OCI-M2 (cell line): ENCODE results near the gene KCTD19.

Experiments
- DNase-seq: peaks from one replicate; lab custom pipeline; 2025; ENCODE audit not compliant: unreplicated experiment; lab: John Stamatoyannopoulos, UW

Gene KCTD19

DNA sequence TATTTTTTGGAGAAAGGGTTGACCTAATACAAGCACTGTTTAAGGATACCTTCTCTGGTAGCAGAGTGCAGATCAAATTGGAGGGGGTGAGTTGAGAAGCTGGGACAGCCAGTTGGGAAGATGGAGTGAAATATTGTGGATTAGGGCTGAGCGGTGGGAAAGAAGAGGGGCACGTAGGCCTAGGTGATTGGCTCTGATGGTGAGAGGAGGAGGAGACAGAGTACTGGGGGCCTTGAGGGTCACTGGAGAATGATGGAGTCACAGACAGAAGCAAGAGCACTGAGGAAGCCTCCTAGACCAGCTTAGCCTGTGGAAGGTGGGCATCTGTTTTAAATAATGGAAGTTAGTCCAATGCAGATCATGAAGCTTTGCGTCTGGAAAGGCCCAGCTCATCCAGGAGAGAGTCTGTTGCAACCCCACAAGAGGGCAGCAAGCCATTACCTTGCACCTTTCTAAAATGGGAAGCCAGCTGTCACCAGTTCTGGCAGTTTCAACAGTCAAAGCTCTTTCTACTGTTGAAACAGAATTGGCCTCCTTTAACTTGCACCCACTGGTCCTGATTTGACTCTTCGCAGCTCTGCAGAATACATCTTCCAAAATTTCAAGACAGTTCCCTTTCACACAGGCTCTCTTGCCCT, 66.0 kb downstream of the KCTD19 start:
- no peak for DNase-seq

GRCh38 chr16:67259705-67260104, 66.8 kb downstream of the KCTD19 start:
- DNase-seq = no peak

GRCh38 chr16:67258161-67258835, 68.2 kb downstream of the KCTD19 start:
- no peak for DNase-seq

GRCh38 chr16:67257486-67258160, 68.9 kb downstream of the KCTD19 start:
- no peak for DNase-seq

GRCh38 chr16:67256701-67257230, 69.8 kb downstream of the KCTD19 start:
- DNase-seq = no peak

DNA sequence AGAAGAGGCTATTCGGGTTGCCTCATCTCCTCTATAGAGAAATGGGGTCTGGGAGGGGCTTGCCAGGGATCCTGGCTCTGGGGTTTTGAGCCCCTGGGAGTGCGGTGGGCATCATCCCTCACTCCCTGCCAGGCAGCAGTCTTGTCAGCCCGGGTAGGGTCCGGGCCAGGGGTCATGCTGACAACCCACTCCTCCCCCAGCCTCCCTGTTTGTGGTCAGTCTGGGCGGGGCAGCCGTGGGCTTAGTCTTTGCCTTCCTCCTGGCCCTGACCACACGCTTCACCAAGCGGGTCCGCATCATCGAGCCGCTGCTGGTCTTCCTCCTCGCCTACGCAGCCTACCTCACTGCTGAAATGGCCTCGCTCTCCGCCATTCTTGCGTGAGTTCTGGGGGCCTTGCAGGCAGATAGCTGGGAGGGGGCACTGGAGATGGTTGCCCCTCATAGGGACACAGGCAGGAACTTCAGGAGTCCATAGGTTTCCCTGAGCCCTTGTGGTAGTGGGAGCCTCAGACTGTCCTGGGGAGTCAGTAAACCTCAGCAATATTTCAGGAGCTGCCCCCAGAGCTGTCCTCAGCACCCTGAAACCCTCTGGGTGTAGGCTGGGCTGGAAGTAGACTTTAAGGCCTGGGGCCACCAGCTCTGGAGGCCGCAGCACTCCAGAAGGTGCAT, 70.9 kb downstream of the KCTD19 start:
- DNase-seq = no peak

- DNase-seq = no peak
Measured at GRCh38 chr16:67254801-67255552, 71.6 kb downstream of the KCTD19 start.

DNA sequence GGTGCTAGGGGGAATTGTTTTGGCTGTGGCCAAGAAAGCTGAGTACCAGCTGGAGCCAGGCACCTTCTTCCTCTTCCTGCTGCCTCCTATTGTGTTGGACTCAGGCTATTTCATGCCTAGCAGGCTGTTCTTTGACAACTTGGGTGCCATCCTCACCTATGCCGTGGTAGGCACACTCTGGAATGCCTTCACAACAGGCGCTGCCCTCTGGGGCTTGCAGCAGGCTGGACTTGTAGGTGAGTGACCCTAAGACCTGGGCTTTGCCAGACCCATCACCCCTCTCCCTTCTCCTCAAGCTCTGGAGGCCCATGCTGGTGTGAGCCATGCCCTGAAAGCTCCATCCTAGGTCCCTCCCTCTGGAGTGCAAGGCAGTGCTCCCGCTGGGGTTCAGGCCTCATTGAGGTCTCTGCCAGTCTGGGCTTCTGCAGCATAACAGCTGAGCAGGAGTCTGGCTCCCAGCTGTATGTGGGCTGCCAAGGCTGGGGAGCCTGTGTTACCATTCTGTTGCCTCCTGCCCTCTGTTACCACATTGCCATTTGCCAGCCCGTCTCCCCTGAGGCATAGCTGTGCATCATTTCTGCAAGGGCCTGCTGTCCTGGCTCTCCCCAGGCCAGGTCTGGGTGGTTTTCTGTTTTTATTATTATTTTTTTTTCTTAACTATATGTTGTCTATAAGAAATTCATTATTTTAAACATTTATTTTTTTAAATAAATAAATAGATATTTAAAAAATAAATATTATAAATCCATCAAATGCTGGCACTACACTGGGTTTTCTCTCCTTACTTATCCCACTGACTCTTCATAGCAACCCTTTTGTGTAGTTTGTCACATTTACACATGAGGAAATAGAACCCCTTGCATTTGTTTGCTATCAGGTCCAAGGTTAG, 73.7 kb downstream of the KCTD19 start:
- no peak for DNase-seq

DNA sequence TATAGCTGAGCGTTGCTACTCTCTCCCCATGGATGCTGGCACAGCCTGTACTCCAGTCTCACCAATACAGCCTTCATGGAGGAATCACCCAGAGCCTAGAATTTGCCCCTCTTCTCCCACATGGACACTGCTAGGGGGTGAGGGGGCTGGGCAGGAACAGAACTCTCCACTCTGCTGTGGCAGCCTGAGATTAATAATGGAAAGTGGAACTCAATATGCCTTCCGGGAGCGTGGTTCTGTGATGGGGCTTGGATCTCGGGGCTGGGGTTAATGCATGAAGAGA, 76.6 kb downstream of the KCTD19 start:
- no peak for DNase-seq

DNA sequence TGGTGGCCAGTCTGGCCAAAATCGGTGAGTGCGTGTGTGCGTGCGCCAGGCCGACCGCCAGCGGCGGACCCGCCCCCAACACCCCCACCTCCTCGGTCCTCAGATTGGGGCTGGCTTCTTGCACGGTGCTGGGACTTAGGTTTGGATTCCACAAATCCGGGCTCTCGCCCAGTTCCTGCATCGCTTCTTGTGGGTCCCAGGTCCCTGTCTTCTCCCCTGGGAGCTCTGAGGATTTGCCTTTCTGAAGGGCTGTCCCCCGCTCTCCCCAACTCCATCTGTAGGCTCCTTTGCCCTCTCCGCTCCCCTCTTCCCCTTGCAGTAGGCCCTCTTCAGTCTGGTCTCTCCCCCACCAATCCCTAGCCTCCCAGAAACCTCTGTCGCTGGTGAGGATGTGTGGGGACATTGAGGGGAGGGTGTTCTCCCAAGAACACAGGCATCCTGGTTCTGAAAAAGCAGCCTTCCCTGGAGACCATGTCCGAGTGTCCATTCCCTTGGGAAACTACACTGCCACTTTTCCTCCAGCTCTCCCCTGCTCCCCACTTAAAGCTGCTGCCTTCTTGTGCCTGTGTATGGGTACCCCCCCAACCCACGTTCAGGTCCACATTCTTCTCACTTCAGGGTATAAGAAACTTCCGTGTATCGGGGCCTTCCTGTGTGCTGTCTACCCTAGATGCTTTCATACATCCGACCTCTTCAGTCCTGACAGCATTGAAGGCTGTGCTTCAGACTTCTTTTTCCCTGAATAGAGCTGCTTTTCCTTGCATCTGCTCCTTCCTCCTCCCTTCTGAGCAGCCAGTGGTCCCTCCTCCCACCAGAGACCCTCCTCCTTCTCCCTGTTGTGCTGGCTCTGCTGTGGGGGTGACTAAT, 77.1 kb downstream of the KCTD19 start:
- DNase-seq = no peak

- no peak for DNase-seq
Measured at GRCh38 chr16:67248401-67249177, 78.0 kb downstream of the KCTD19 start, which contains the start of gene SLC9A5. Gene SLC9A5 (plus strand): TSS chr16:67248979. CDS start chr16:67249015, 36 bp downstream.

GRCh38 chr16:67248073-67248400, 78.5 kb downstream of the KCTD19 start:
- no peak for DNase-seq

DNA sequence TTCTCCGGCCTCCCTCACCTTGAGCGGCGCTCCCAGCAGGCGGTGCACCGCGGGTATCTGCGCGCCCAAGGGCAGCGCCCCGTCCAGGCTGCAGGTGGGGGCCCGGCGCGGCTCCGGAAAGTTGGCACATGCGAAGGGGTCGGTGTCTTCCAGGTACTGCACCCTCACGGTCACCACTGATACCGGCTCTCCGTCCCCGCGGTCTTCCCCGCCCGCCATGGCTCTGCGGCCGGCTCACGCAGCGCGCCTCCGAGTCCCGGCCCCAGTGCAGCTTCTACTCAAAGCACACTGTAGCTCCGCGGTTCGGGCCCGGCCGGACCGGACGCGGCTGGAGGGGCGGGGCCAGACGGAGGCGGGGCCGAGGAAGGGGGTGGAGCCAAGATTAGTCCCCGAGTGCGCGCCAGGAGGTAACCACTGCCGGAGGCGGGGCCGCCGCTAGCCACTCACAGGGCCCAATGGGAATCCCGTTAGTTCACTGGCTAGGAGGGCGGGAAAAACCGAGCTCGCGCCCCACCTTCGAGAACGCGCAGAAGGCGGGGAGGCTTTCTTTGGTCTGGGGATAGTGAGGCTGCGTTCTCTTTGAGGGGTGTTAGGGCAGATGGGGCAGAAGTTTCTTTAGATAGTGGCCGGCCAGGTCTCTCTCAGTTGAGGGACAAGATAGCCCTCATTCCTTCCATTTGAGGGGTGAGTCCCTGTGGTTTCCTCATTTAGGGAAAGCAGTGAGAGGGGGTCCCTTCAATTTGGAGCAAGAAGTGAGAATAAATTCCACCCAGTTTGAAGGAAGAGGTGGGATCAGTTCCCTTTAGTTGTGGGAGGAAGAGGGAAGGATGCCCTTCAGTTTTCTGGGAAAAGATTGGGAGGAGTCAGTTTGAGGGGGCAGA, 79.1 kb downstream of the KCTD19 start, which contains the start of gene FHOD1:
Gene FHOD1 (minus strand): TSS at position 290 of the 881 bp plus-strand sequence. CDS start 71 bp downstream, at position 219.
- peak; percentile 62 for DNase-seq

DNA sequence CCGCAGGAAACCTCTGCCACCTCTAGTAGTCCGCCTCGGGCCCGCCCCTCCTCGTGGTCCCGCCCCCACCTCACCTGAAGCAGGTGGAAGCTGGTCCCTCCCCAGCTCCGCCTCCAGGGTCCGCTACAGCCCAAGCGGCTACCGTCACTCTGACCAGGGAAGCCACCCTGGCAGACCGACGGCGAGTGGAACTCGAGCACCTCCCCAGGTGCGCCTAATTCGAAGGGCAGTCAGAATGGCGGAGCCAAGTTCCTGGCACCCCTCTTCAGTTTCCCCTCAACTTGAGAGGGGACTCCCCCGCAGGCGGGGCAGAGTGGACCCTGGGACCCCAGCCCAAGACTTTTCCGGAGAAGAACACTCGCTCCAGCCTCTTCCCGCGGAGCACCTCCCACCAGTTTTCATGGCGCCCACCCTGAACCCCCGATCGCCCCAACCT, 79.8 kb downstream of the KCTD19 start:
- no peak for DNase-seq

DNA sequence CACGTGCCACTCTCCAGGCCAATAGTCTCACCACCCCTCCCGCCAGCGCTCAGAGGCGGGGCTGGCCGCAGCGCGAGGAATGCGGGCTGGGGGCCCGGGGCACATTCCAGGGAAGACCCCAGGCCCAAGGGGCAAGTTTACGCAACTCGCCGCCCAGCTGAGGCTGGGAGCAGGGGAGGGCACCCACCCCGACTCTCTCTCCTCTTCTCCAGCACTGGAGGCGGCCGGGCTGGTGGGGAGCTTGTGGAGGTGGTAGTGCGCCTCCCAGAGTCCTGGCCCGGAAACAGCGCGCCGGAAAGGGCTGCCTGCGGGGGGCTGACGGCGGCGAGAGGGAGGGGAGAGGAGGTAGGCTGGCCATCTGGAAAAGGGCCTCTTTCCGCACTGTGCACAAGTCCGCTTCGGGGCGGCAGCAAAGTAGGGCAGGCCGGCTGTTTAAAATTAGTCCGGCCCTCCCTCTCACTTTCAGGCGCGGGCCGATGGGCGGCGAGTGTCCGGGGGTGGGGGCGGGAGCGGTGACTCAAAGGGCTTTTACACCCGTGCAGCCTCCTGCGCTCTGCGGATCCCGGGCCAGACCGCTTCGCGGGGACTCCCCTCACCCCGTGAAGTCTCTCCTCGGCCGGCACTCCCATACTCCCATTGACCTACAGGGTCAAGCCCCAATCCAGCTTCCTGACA, 80.3 kb downstream of the KCTD19 start:
- no peak for DNase-seq

- no peak for DNase-seq
Measured at GRCh38 chr16:67245674-67246080, 80.9 kb downstream of the KCTD19 start.

- DNase-seq = no peak
Measured at GRCh38 chr16:67245186-67245585, 81.4 kb downstream of the KCTD19 start.
